Measurements from ENCODE around the gene DOCK2.

DOCK2 gene

GRCh38 chr5:169956126-169956525, 319.1 kb downstream of the DOCK2 start:
- no peak overlapping the region for H3K4me3 ChIP-seq (replicated peaks in 1 of 2; ENCODE audit: low read depth in 2 of 2, low read length in 2 of 2)
- peak in 1 of 2 donors; percentile 62 for DNase-seq (ENCODE audit: low read depth in 2 of 2)
- no peak for TF ChIP-seq CTCF (IDR thresholded peaks at IDR 0.05; ENCODE audit: low read depth, low read length)

- H3K4me3 ChIP-seq (replicated peaks in 1 of 2; ENCODE audit: low read depth in 2 of 2, low read length in 2 of 2) = no peak overlapping the region
- peak; percentile 59 to 65 for DNase-seq (ENCODE audit: low read depth in 2 of 2)
- TF ChIP-seq CTCF (IDR thresholded peaks at IDR 0.05; ENCODE audit: low read depth, low read length) = no peak
Observed at GRCh38 chr5:169956756-169957155, 319.7 kb downstream of the DOCK2 start.

- DNase-seq (ENCODE audit: low read depth in 2 of 2) = no peak
- no peak for TF ChIP-seq CTCF (IDR thresholded peaks at IDR 0.05; ENCODE audit: low read depth, low read length)
- H3K4me3 ChIP-seq (replicated peaks in 1 of 2; ENCODE audit: low read depth in 2 of 2, low read length in 2 of 2) = no peak overlapping the region
Observed at GRCh38 chr5:169958278-169958677, 321.2 kb downstream of the DOCK2 start.

GRCh38 chr5:169960659-169961058, 323.6 kb downstream of the DOCK2 start:
- no peak for DNase-seq (ENCODE audit: low read depth in 2 of 2)
- H3K4me3 ChIP-seq (replicated peaks in 1 of 2; ENCODE audit: low read depth in 2 of 2, low read length in 2 of 2) = no peak overlapping the region
- TF ChIP-seq CTCF (IDR thresholded peaks at IDR 0.05; ENCODE audit: low read depth, low read length) = no peak

- no peak overlapping the region for H3K4me3 ChIP-seq (replicated peaks in 1 of 2; ENCODE audit: low read depth in 2 of 2, low read length in 2 of 2)
- DNase-seq (ENCODE audit: low read depth in 2 of 2) = no peak
- TF ChIP-seq CTCF (IDR thresholded peaks at IDR 0.05; ENCODE audit: low read depth, low read length) = no peak
Observed at GRCh38 chr5:169964246-169964645, 327.2 kb downstream of the DOCK2 start.

GRCh38 chr5:169970339-169970738, 333.3 kb downstream of the DOCK2 start:
- no peak for TF ChIP-seq CTCF (IDR thresholded peaks at IDR 0.05; ENCODE audit: low read depth, low read length)
- H3K4me3 ChIP-seq (replicated peaks in 1 of 2; ENCODE audit: low read depth in 2 of 2, low read length in 2 of 2) = no peak overlapping the region
- no peak for DNase-seq (ENCODE audit: low read depth in 2 of 2)

All from cardiac fibroblast (primary cell).